ENCODE measurements around the gene SLC7A7.
"Not testable (repeated sequence)": the region's sequence is repeated elsewhere in the genome, so short reads cannot be mapped to it uniquely, and the experiment has no call there.

The SLC7A7 gene

DNA sequence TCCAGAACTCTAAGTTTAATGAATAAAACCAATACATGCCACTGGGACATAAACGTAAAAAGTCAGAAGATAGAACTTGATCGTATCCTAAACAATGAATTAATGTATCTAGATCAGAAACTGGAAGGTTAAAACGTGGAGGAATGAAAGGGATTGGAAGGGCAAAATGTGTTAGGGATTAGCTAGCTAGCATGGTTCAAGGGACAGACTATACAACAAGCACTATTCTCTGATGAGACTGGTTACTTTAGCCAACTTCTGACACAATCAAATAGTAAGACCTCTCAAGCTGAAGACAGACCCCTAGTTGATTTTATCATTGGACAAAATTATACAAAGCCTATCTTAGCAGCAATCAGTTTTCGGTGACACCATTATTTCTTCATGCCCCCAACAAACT lies 67.5 kb downstream of the SLC7A7 start:
- no peak for DNase-seq

DNA sequence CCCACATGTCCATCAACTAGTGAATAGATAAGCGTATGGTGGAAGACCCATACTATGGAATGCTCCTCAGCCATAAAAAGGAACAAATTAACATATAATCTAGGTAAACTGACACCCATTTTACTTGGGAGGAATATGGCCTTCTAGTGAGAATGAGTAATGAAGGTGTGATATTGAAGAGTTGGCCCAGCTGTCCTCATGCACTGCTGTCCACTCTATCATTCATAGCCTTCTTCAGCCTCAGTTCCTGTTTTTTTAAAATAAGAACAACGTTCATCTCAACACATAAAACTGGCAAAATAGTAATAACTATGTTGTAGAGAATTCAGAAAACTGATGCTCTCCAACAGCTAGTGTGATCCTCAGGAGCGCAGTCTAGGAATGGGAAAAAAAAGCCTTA lies 75.2 kb downstream of the SLC7A7 start:
- no peak for DNase-seq

DNA sequence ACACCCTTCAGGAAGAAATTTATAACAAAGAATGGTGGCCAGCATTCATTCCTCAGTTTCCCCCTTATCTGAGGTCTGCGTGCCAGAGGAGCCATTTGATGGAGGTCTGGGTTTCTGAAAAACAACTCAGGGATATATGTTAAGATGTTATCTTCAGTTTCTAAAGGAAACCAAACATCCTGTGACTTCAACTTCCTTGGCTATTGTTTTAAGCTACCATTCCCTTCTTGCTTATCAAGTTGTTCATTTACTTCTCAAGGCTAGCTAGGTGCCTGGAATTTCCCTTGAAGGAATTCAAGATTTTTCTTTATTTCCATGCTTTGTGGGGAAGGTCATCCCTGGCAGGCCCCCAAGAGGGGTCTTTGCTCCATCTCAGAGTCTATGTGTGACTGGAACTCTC lies 75.8 kb downstream of the SLC7A7 start:
- no peak for DNase-seq

DNA sequence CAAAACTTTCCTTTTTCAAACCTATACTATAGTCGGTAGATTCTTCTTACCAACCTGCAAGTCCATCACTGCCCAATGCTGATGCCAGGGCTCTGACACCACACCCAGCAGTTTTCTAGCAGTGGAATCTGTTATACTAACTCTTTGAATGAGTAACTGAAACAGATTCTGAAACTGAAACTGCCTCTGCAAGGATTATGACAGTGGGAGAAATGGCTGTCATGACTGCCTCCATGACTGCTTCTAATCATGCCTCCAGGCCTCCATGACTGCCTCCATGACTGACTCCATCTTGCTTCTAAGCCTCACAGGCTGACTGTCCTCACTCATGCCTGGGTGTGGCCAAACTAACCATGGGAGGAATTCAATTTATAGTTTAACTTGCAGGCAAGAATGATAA lies 78.2 kb downstream of the SLC7A7 start:
- no peak for DNase-seq

DNA sequence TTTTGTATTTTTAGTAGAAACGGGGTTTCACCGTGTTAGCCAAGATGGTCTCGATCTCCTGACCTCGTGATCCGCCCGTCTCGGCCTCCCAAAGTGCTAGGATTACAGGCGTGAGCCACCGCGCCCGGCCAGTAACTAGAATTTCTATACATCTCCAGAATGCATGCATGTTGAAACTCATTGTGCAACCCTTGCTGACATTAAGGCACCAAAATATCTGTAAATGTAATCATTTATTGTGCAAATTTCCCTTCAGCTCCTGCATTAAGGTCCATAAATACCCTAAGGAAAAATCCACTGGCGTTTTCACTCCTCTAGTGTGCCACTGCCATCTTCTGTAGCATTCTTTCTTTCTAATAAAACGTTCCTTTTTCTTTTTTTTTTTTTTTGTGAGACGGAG lies 78.9 kb downstream of the SLC7A7 start:
- not testable (repeated sequence) for DNase-seq

DNA sequence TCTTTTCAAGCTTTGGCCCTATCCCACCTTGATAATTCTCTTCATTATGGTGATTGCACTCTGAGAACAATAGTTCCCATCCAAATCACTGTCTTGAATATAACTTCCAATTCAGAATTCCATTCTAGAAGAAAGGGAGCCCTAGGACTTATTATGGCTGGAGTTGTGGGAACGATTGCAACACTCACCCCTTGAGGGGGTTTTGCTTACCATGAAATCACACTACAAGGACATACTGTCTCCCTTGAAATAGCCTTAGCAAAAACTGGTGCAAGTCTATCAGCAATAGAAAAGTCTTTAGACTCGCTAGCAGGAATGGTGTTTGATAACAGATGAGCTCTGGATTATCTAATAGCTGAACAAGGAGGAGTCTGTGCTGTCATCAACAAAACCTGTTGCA lies 80.1 kb downstream of the SLC7A7 start:
- DNase-seq: no peak

DNA sequence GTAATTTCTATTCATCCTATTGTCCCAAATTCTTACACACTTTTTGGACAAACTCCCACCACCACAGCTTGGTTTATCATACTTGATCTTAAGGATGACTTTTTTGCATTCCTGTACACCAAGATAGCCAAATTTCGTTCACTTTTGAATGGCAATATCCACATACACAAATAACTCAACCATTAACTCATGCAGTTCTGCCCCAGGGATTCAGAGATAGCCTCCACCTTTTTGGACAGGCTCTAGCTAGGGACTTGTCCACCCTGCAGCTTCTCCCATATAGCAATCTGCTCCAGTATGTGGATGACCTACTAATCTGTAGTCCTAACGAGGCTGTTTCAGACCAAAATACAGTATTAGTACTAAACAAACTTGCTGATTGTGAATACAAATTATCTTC lies 81.4 kb downstream of the SLC7A7 start:
- DNase-seq: no peak

DNA sequence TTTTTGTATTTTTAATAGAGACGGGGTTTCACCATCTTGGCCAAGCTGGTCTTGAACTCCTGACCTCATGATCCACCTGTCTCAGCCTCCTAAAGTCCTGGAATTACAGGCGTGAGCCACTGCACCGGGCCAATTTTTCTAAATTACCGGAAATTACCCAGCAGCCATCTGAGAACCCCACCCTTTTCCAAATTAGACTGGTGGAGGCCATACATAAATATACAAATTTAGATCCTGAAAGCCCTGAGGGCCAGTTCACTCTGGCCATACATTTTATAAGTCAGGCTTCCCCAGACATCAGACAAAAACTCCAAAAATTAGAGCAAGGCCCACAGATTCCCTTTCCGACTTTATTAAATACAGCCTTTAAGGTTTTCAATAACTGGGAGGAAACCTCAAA lies 83.2 kb downstream of the SLC7A7 start:
- not testable (repeated sequence) for DNase-seq

DNA sequence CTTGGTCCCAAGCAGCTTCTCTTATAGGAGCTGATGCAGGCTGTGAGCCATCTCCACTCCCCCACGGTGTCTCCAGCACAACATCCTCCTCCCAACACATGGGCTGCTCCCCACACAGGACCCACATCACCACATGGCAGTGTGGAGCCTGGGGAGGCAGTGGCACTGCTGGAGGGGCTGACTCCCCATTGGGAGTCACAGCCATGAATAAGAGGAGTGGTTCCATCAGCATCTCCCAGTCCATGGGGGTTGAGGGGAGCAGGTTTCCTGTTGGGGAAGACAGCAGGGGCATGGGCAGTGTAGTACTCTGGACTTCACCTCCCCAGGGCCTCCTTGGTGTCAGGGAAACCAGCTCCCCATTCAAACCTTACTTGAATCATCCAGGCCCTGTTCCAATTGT lies 89.2 kb downstream of the SLC7A7 start:
- DNase-seq: no peak

DNA sequence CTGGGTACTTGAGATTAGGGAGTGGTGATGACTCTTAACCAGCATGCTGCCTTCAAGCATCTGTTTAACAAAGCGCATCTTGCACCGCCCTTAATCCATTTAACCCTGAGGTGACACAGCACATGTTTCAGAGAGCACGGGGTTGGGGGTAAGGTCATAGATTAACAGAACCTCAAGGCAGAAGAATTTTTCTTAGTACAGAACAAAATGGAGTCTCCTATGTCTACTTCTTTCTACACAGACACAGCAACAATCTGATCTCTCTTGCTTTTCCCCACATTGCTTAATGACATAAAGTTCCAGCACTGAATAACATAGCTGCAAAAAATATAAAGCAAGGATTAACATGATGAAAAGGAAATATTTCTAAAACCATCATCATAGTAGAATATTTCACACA lies 89.9 kb downstream of the SLC7A7 start:
- not testable (repeated sequence) for DNase-seq

DNA sequence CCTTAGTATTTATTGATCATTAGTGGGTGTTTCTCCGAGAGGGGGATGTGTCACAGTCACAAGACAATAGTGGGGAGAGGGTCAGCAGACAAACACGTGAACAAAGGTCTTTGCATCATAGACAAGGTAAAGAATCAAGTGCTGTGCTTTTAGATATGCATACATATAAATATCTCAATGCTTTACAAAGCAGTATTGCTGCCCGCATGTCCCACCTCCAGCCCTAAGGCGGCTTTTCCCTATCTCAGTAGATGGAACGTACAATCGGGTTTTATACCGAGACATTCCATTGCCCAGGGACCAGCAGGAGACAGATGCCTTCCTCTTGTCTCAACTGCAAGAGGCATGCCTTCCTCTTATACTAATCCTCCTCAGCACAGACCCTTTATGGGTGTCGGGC lies 90.4 kb downstream of the SLC7A7 start:
- not testable (repeated sequence) for DNase-seq

DNA sequence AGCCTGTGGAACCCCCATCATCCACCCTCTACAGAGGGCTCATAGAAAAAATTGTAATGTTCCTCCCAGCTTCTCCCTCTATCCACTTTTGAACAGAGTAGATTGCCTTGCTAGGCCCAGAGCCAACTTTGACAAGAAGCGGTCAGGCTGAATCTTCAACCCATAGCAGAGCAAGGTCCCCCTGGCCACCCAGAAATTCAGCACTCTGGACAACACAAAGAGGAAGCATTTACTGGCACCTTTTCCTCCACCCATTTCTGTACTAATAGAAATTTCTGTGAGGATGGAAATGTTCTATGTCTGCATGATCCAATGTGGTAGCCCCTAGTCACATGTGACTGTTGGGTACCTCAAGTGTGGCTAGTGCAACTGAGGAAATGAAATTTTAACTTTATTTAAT lies 91.4 kb downstream of the SLC7A7 start:
- DNase-seq: no peak
